G401 (cell line): ENCODE results near the gene ATP8B3. TPM values are rescaled to one million over a fixed set of nuclear protein-coding genes. Genes with fewer than 3 reads are reported as not detected.

Experiments used
- DNase-seq: peaks from one replicate; pipeline ENCODE4 v3.0.0-alpha.2; 2015; ENCODE audit warnings: low spot score
- in situ Hi-C: cut with HindIII; loops from 2 replicates; pipeline ENCODE4 v1.10.0; 2016; ENCODE audit warnings: low sequenced_read_pairs, mixed read lengths
- total RNA-seq: library from RNA; depleted of rRNA; stranded (reverse); fragments of >200 nt; shearing (Covaris generic); gene quantifications from 2 replicates; pipeline ENCODE4 v1.2.3, GENCODE V29; 2014; rRNA removed

The ATP8B3 gene
- total RNA-seq, 1 experiment from 2014 or later: 5.5 TPM

DNA sequence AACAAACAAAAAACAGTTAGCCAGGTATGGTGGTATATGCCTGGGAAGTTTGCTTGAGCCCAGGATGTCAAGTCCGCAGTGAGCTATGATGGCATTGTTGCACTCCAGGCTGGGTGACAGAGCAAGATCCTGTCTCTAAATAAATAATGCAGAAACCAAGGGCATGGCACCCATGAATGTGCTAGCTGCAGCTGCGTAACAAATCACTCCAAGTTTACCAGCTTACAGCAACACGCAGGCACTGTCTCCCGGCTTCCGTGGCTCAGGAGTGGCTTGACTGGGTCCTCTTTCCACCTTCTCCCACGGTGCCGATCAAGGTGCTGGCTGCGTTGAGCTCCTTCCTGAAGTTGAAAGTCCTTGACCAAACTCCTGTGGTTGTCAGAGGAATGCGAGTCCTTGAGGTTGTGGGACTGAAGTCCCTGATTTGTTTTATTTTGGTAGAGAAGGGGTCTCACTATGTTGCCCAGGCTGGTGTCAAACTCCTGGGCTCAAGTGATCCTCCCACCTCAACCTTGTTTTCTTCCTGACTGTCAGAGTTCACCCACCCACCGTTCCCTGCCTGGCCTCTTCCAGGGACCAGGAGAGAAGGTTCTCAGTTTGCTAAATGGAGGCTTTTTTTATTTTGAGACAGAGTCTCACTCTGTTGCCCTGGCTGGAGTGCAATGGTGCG is 72.0 kb downstream of the ATP8B3 start:
- DNase-seq: no peak
- in situ Hi-C loops: no loop called here

DNA sequence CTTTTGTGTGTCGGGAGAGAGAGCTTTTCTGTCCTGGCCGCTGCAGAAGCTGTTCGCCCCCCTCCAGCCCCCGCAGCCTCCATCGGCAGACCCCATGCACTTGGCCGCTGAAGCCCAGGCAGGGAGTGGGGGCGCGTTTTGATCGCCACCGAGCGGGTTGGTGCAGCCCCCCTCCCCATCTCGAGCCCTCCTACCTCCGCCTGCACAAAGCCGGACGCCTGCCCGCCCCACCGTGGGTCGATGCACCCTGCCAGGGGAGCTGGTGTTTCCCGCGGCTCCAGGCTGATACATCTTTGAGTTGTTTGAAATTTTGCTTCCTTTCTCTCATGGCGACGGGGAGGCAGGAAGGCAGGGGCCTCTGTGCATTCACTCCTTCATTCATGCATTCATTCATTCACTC is 75.1 kb downstream of the ATP8B3 start:
- in situ Hi-C loops: no loop called here
- no peak for DNase-seq

DNA sequence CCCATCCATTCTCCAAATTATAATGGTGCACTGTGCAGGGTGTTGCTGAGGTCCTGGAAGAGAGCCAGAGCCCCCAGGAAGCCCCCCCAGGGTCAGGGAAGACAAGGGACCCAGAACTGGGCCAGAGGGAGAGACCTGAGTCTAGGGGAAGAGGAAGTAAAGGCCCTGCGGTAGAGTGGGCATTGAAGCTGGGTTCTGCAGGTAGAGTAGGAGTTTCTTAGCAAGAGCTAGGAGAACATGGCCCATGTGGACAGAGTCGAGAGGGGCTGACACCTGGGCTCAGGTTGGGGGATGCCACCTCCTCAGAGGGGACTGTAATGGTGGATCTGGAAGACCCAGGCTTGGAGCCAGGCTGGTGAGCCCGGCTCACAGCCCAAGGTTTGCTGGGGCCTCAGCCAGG is 75.8 kb downstream of the ATP8B3 start:
- in situ Hi-C loops: no loop called here

DNA sequence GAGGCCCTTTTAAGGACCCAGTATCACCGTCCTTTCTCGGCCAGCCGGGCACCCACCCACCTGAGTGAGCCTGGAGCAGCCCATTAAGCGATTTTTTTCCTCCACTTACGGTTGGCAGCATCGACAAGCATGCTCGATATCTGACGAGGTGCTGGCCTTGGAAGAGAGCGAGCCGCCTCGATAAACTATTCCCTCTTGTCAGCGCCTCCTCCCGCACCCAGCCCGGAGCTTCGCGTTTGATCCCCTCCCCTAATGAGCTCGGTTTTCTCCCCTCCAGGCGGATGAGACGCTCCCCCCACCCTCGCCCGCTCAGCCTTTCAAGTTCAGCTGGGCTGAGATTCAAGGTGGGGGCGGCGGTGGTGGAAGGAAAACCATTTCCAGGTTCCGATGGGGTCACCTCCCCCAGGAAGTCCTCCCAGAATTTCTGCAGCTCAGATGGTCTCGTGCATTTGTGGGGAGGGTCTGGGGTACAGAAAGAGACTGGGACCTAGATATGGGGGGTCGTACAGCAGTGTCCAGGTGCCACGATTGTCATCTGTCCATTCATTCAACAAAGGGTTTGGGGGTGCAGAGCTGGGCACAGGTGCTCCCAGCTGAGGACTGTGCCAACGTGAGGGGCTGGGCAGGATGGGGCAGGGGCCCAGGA is 77.6 kb downstream of the ATP8B3 start:
- in situ Hi-C loops: no loop called here

More for the DNA sequence above, 75.8 kb downstream of the ATP8B3 start:
- no peak for DNase-seq

More for the DNA sequence above, 77.6 kb downstream of the ATP8B3 start:
- DNase-seq: no peak

Other genes starting within 250 kb of the ATP8B3 start
- gene MEX3D, start 244.0 kb downstream of the ATP8B3 start, total RNA-seq: 105 and 123 TPM in 2 replicates
- 164 and 166 TPM in 2 replicates for gene MBD3, start 219.4 kb downstream of the ATP8B3 start, total RNA-seq
- gene UQCR11, start 206.8 kb downstream of the ATP8B3 start, total RNA-seq: 141 and 200 TPM in 2 replicates
- gene TCF3, start 159.7 kb downstream of the ATP8B3 start, total RNA-seq: 171 and 220 TPM in 2 replicates
- gene ONECUT3, start 58.8 kb downstream of the ATP8B3 start, total RNA-seq: not detected in 2 replicates
- gene REXO1, start 36.2 kb upstream of the ATP8B3 start, total RNA-seq: 7.8 and 10.7 TPM in 2 replicates
- 27.9 and 29.2 TPM in 2 replicates for gene KLF16, start 51.3 kb upstream of the ATP8B3 start, total RNA-seq
- gene ABHD17A, start 73.2 kb upstream of the ATP8B3 start, total RNA-seq: 94.4 and 130 TPM in 2 replicates
- 8.6 and 13.5 TPM in 2 replicates for gene ADAT3, start 93.1 kb upstream of the ATP8B3 start, total RNA-seq
- gene SCAMP4, start 93.1 kb upstream of the ATP8B3 start, total RNA-seq: 45.9 and 70.6 TPM in 2 replicates
- 74.7 and 81.9 TPM in 2 replicates for gene CSNK1G2, start 128.9 kb upstream of the ATP8B3 start, total RNA-seq
- gene BTBD2, start 203.4 kb upstream of the ATP8B3 start, total RNA-seq: 70.9 and 89.0 TPM in 2 replicates
- 113 and 118 TPM in 2 replicates for gene MKNK2, start 239.0 kb upstream of the ATP8B3 start, total RNA-seq